Neural cell (in vitro differentiated cells): ENCODE data around the gene URB2. TPM values are rescaled to one million over a fixed set of nuclear protein-coding genes. Genes with fewer than 3 reads are reported as not detected.

Experiments
- H2AFZ ChIP-seq: fragments of 200-600, 300-800 bp; sonication (generic), shearing (Covaris generic); 2 replicates; pipeline ENCODE4 v1.6.0; 2014; ENCODE audit warnings: low read depth, mild to moderate bottlenecking, antibody characterized with exemption, low read length, moderate library complexity
- H3F3A ChIP-seq: fragments of 200-600 bp; shearing (Covaris generic); 2 replicates; pipeline ENCODE4 v1.6.1; 2016; ENCODE audit warnings: mild to moderate bottlenecking, moderate library complexity, mixed read lengths, antibody characterized with exemption, low read length; ENCODE audit not compliant: insufficient read depth, poor library complexity, severe bottlenecking
- H3K27ac ChIP-seq: fragments of 200-600, 300-800 bp; sonication (generic), shearing (Covaris generic); 2 replicates; pipeline ENCODE4 v1.5.1; 2014; ENCODE audit warnings: mild to moderate bottlenecking, low read length, moderate library complexity
- H3K27me3 ChIP-seq: fragments of 300-800, 200-600 bp; sonication (generic), shearing (Covaris generic); 2 replicates; pipeline ENCODE4 v1.6.0; 2014; ENCODE audit warnings: mild to moderate bottlenecking, low read depth, low read length, moderate library complexity; ENCODE audit not compliant: insufficient read depth
- H3K36me3 ChIP-seq: fragments of 300-800, 200-600 bp; sonication (generic), shearing (Covaris generic); 2 replicates; pipeline ENCODE4 v1.5.1; 2014; ENCODE audit warnings: mild to moderate bottlenecking, antibody characterized with exemption, low read length, moderate library complexity; ENCODE audit not compliant: insufficient read depth
- H3K4me2 ChIP-seq: fragments of 300-800, 200-600 bp; sonication (generic), shearing (Covaris generic); 2 replicates; pipeline ENCODE4 v1.6.0; 2014; ENCODE audit warnings: mild to moderate bottlenecking, low read length
- H3K4me3 ChIP-seq: fragments of 300-800, 200-600 bp; sonication (generic), shearing (Covaris generic); 2 replicates; pipeline ENCODE4 v1.5.1; 2014; ENCODE audit warnings: mild to moderate bottlenecking, low read length, moderate library complexity
- H3K79me2 ChIP-seq: fragments of 200-600 bp; shearing (Covaris generic); replicated peaks from 2 replicates; pipeline ENCODE4 v1.6.0; 2014; ENCODE audit warnings: mild to moderate bottlenecking, low read length, moderate library complexity; ENCODE audit not compliant: insufficient read depth
- H3K9ac ChIP-seq: fragments of 300-800, 200-600 bp; sonication (generic), shearing (Covaris generic); 2 replicates; pipeline ENCODE4 v1.6.1; 2016; ENCODE audit warnings: mild to moderate bottlenecking, low read length, mixed read lengths
- H3K9me2 ChIP-seq: fragments of 200-600 bp; shearing (Covaris generic); 2 replicates; pipeline ENCODE4 v1.6.1; 2016; ENCODE audit warnings: mild to moderate bottlenecking, low read length, mixed read lengths; ENCODE audit not compliant: insufficient read depth
- H3K9me3 ChIP-seq: fragments of 200-600, 300-800 bp; sonication (generic), shearing (Covaris generic); 2 replicates; pipeline ENCODE4 v1.6.1; 2016; ENCODE audit warnings: mild to moderate bottlenecking, mixed run types, low read length, moderate library complexity, mixed read lengths
- H4K20me1 ChIP-seq: fragments of 200-600 bp; shearing (Covaris generic); 2 replicates; pipeline ENCODE4 v1.6.1; 2016; ENCODE audit warnings: mild to moderate bottlenecking, mixed run types; ENCODE audit not compliant: insufficient read depth
- CTCF ChIP-seq: fragments of 450-650 bp; IDR thresholded peaks from 2 replicates; pipeline ENCODE4 v1.5.1; 2014; ENCODE audit warnings: antibody characterized with exemption, mild to moderate bottlenecking, moderate library complexity; ENCODE audit not compliant: poor library complexity, severe bottlenecking
- EP300 ChIP-seq: fragments of 450-650 bp; conservative IDR thresholded peaks from 2 replicates; pipeline ENCODE4 v1.6.1; 2014; ENCODE audit warnings: antibody characterized with exemption, mild to moderate bottlenecking, moderate library complexity; ENCODE audit not compliant: poor library complexity, severe bottlenecking
- EZH2 ChIP-seq: fragments of 200-600, 300-800 bp; shearing (Covaris generic), sonication (generic); IDR thresholded peaks from 2 replicates; pipeline ENCODE4 v1.6.1; 2014; ENCODE audit warnings: antibody characterized with exemption, low read length, borderline replicate concordance, mild to moderate bottlenecking; ENCODE audit not compliant: insufficient read depth, poor library complexity, severe bottlenecking
- MXI1 ChIP-seq: fragments of 450-650 bp; conservative IDR thresholded peaks from 2 replicates; pipeline ENCODE4 v1.6.1; 2014; ENCODE audit warnings: antibody characterized with exemption, mild to moderate bottlenecking; ENCODE audit not compliant: poor library complexity, severe bottlenecking
- POLR2AphosphoS5 ChIP-seq: IDR thresholded peaks from 2 replicates; pipeline ENCODE4 v1.6.1; 2012
- RAD21 ChIP-seq: fragments of 450-650 bp; conservative IDR thresholded peaks from 2 replicates; pipeline ENCODE4 v1.6.1; 2014; ENCODE audit warnings: antibody characterized with exemption, mild to moderate bottlenecking, moderate library complexity
- SMC3 ChIP-seq: fragments of 450-650 bp; conservative IDR thresholded peaks from 2 replicates; pipeline ENCODE4 v1.6.1; 2014; ENCODE audit warnings: antibody characterized with exemption, mild to moderate bottlenecking, moderate library complexity; ENCODE audit not compliant: poor library complexity
- TAF1 ChIP-seq: IDR thresholded peaks from 2 replicates; pipeline ENCODE4 v1.6.1; 2012; ENCODE audit warnings: low read depth
- polyA plus RNA-seq: library from polyadenylated mRNA; depleted of rRNA; stranded (reverse); fragments of >200 nt; gene quantifications from 2 replicates; pipeline ENCODE4 v1.2.3, GENCODE V29; 2014
- TF ChIP-seq, protein P1 (sequence below): IDR thresholded peaks from 2 replicates; pipeline ENCODE4 v1.6.1; 2012; ENCODE audit warnings: borderline replicate concordance

The URB2 gene
- polyA plus RNA-seq, 1 donor from 2014 or later: 5.7 TPM

GRCh38 chr1:229640455-229640854, 14.4 kb downstream of the URB2 start:
- Histone ChIP-seq H3K27ac (no peak overlapping the region), H4K20me1 (no peaks in the 10 kb centered on the region), H3K79me2 (no peaks in the 10 kb centered on the region), H3K9ac (no peak overlapping the region), H3K9me2 (no peaks in the 10 kb centered on the region), H3K27me3 (no peaks in the 10 kb centered on the region), H3K4me2 (no peak overlapping the region), H3K4me3 (no peak overlapping the region), H3K9me3 (no peaks in the 10 kb centered on the region), H2AFZ (no peak overlapping the region), H3F3A (no peaks in the 10 kb centered on the region), H3K36me3 (no peaks in the 10 kb centered on the region)
- TF ChIP-seq EZH2: no peak
- no peak for TF ChIP-seq POLR2AphosphoS5
- TF ChIP-seq EP300: no peak
- TF ChIP-seq, protein P1, sequence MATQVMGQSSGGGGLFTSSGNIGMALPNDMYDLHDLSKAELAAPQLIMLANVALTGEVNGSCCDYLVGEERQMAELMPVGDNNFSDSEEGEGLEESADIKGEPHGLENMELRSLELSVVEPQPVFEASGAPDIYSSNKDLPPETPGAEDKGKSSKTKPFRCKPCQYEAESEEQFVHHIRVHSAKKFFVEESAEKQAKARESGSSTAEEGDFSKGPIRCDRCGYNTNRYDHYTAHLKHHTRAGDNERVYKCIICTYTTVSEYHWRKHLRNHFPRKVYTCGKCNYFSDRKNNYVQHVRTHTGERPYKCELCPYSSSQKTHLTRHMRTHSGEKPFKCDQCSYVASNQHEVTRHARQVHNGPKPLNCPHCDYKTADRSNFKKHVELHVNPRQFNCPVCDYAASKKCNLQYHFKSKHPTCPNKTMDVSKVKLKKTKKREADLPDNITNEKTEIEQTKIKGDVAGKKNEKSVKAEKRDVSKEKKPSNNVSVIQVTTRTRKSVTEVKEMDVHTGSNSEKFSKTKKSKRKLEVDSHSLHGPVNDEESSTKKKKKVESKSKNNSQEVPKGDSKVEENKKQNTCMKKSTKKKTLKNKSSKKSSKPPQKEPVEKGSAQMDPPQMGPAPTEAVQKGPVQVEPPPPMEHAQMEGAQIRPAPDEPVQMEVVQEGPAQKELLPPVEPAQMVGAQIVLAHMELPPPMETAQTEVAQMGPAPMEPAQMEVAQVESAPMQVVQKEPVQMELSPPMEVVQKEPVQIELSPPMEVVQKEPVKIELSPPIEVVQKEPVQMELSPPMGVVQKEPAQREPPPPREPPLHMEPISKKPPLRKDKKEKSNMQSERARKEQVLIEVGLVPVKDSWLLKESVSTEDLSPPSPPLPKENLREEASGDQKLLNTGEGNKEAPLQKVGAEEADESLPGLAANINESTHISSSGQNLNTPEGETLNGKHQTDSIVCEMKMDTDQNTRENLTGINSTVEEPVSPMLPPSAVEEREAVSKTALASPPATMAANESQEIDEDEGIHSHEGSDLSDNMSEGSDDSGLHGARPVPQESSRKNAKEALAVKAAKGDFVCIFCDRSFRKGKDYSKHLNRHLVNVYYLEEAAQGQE: no peak
- TF ChIP-seq TAF1: no peak
- no peak for TF ChIP-seq CTCF
- TF ChIP-seq RAD21: no peak
- no peak for TF ChIP-seq SMC3
- TF ChIP-seq MXI1: no peak

- H3K9me2 ChIP-seq: no peaks in the 10 kb centered on the region
- H3K4me2 ChIP-seq: no peak overlapping the region
- H4K20me1 ChIP-seq: no peaks in the 10 kb centered on the region
- no peak overlapping the region for H3K4me3 ChIP-seq
- no peaks in the 10 kb centered on the region for H3K27me3 ChIP-seq
- H2AFZ ChIP-seq: no peak overlapping the region
- no peaks in the 10 kb centered on the region for H3K79me2 ChIP-seq
- no peak for TF ChIP-seq POLR2AphosphoS5
- no peak overlapping the region for H3K27ac ChIP-seq
- H3K36me3 ChIP-seq: no peaks in the 10 kb centered on the region
- H3K9me3 ChIP-seq: no peaks in the 10 kb centered on the region
- no peaks in the 10 kb centered on the region for H3F3A ChIP-seq
- no peak overlapping the region for H3K9ac ChIP-seq
Observed at GRCh38 chr1:229641306-229641705, 15.3 kb downstream of the URB2 start.

DNA sequence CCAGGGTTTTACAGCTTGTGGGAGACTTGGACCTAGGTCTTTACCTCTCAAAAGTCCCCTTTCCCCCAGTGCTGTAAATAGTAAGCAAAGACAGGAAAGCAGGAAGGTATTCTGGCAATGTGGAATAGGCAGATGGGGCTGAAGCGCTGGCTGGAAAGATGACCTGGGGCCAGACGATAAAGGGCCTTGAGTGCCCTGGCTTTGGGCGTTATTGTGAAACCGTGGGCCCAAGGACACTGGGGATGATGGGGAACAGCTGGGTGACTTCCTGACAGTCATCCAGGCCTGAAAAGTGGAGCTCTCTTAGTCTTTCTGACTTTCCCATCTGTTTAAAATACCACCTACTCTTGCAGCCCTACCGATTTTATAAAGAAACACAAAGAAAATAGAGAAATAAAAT, 16.3 kb downstream of the URB2 start:
- H2AFZ ChIP-seq: no peak overlapping the region
- H3K9me3 ChIP-seq: no peaks in the 10 kb centered on the region
- H4K20me1 ChIP-seq: no peaks in the 10 kb centered on the region
- no peak overlapping the region for H3K27ac ChIP-seq
- no peaks in the 10 kb centered on the region for H3F3A ChIP-seq
- H3K4me2 ChIP-seq: no peak overlapping the region
- no peaks in the 10 kb centered on the region for H3K27me3 ChIP-seq
- H3K36me3 ChIP-seq: no peaks in the 10 kb centered on the region
- no peak overlapping the region for H3K4me3 ChIP-seq
- no peak overlapping the region for H3K9ac ChIP-seq
- no peaks in the 10 kb centered on the region for H3K79me2 ChIP-seq
- no peak for TF ChIP-seq SMC3
- no peaks in the 10 kb centered on the region for H3K9me2 ChIP-seq
